ENCODE results near the gene GMPR2. TPM values are rescaled to one million over a fixed set of nuclear protein-coding genes. Genes with fewer than 3 reads are reported as not detected.

Gene GMPR2
- total RNA-seq, 4 donors from 2014 or later = 25.4 to 49.7 (median 47.8) TPM

GRCh38 chr14:24255931-24256711 is 23.4 kb downstream of the GMPR2 start:
- WGBS = 89% methylated on average over 10 of the region's 12 CpGs
- no peak overlapping the region for H3K4me3 ChIP-seq
- TF ChIP-seq CTCF (IDR thresholded peaks at IDR 0.05) (no peak), POLR2A (IDR thresholded peaks at IDR 0.05) (no peak), EP300 (IDR thresholded peaks at IDR 0.05) (no peak), POLR2AphosphoS5 (IDR thresholded peaks at IDR 0.05) (no peak)
- DNase-seq (ENCODE audit: low spot score in 2 of 2) = peak in 1 of 2 donors; percentile 42
- H3K27me3 ChIP-seq = no peaks in the 10 kb centered on the region
- no peak overlapping the region for H3K27ac ChIP-seq
- peaks cover 15% of the 10 kb centered on the region for H3K4me1 ChIP-seq
- no peaks in the 10 kb centered on the region for H3K9me3 ChIP-seq
- peaks cover 39% of the 10 kb centered on the region for H3K36me3 ChIP-seq

GRCh38 chr14:24256960-24257359 is 24.2 kb downstream of the GMPR2 start:
- Histone ChIP-seq H3K27me3 (no peaks in the 10 kb centered on the region), H3K36me3 (peaks cover 39% of the 10 kb centered on the region), H3K4me3 (no peak overlapping the region), H3K9me3 (no peaks in the 10 kb centered on the region), H3K27ac (no peak overlapping the region), H3K4me1 (peaks cover 15% of the 10 kb centered on the region)
- DNase-seq (ENCODE audit: low spot score in 2 of 2) = peak in 1 of 2 donors; percentile 51
- 67% methylated on average over 4 of the region's 4 CpGs for WGBS
- TF ChIP-seq EP300 (IDR thresholded peaks at IDR 0.05) = no peak
- no peak for TF ChIP-seq CTCF (IDR thresholded peaks at IDR 0.05)
- no peak for TF ChIP-seq POLR2AphosphoS5 (IDR thresholded peaks at IDR 0.05)
- no peak for TF ChIP-seq POLR2A (IDR thresholded peaks at IDR 0.05)

GRCh38 chr14:24258119-24258518 is 25.4 kb downstream of the GMPR2 start:
- H3K27me3 ChIP-seq = no peaks in the 10 kb centered on the region
- H3K4me3 ChIP-seq = no peak overlapping the region
- DNase-seq (ENCODE audit: low spot score in 2 of 2) = peak in 1 of 2 donors; percentile 54
- no peak for TF ChIP-seq EP300 (IDR thresholded peaks at IDR 0.05)
- TF ChIP-seq POLR2AphosphoS5 (IDR thresholded peaks at IDR 0.05) = no peak
- no peak for TF ChIP-seq POLR2A (IDR thresholded peaks at IDR 0.05)
- no peak for TF ChIP-seq CTCF (IDR thresholded peaks at IDR 0.05)
- WGBS = 83% methylated on average over 7 of the region's 9 CpGs
- H3K36me3 ChIP-seq = peaks cover 33% of the 10 kb centered on the region
- peaks cover 15% of the 10 kb centered on the region for H3K4me1 ChIP-seq
- no peak overlapping the region for H3K27ac ChIP-seq
- H3K9me3 ChIP-seq = no peaks in the 10 kb centered on the region

GRCh38 chr14:24258548-24259265 is 26.0 kb downstream of the GMPR2 start:
- WGBS = 75% methylated on average over 15 of the region's 18 CpGs
- no peaks in the 10 kb centered on the region for H3K9me3 ChIP-seq
- H3K27me3 ChIP-seq = no peaks in the 10 kb centered on the region
- H3K27ac ChIP-seq = peak overlapping the region; percentile 65
- no peak overlapping the region for H3K4me3 ChIP-seq
- peak in 1 of 2 donors; percentile 56 for DNase-seq (ENCODE audit: low spot score in 2 of 2)
- peaks cover 27% of the 10 kb centered on the region for H3K36me3 ChIP-seq
- H3K4me1 ChIP-seq = peaks cover 20% of the 10 kb centered on the region
- no peak for TF ChIP-seq POLR2A (IDR thresholded peaks at IDR 0.05)
- no peak for TF ChIP-seq CTCF (IDR thresholded peaks at IDR 0.05)
- TF ChIP-seq POLR2AphosphoS5 (IDR thresholded peaks at IDR 0.05) = no peak
- no peak for TF ChIP-seq EP300 (IDR thresholded peaks at IDR 0.05)

Data from suprapubic skin (tissue), 4 donors.